Effector memory CD8-positive, alpha-beta T cell (primary cell): ENCODE measurements around the gene CREB3L2.
A peak's percentile ranks its signal among the peaks of the same experiment; 100 is the strongest.

Experiments
- ATAC-seq: fragments of 150-1000 bp; cut with Tn5 transposase; replicated peaks from 2 replicates; pipeline ENCODE4 v1.10.0; 2021; ENCODE audit warnings: mild to moderate bottlenecking, moderate library complexity
- DNase-seq, 3 experiments: peaks; one replicate each; pipeline ENCODE4 v3.0.0; 2021
- H3K27ac Mint-ChIP-seq, 2 donors: one replicate each; pipeline ENCODE4 v1.8.0; 2022; ENCODE audit warnings: mild to moderate bottlenecking in 2 of 2, mixed read lengths in 2 of 2, moderate library complexity in 2 of 2
- H3K27me3 Mint-ChIP-seq, 2 donors: one replicate each; pipeline ENCODE4 v1.8.0; 2022; ENCODE audit warnings: mixed read lengths in 2 of 2
- H3K36me3 Mint-ChIP-seq: one replicate; pipeline ENCODE4 v1.8.0; 2022; ENCODE audit warnings: mild to moderate bottlenecking, moderate library complexity, mixed read lengths; ENCODE audit not compliant: insufficient read depth
- H3K4me1 Mint-ChIP-seq, 2 donors: one replicate each; pipeline ENCODE4 v1.8.0; 2022; ENCODE audit warnings: low read depth in 2 of 2, mixed read lengths in 2 of 2
- H3K4me3 Mint-ChIP-seq, 2 donors: one replicate each; pipeline ENCODE4 v1.8.0; 2022; ENCODE audit warnings: mild to moderate bottlenecking in 2 of 2, mixed read lengths in 2 of 2, moderate library complexity in 2 of 2
- H3K9me3 Mint-ChIP-seq, 2 donors: one replicate each; pipeline ENCODE4 v1.8.0; 2022; ENCODE audit warnings: mixed read lengths in 2 of 2

CREB3L2 gene

DNA sequence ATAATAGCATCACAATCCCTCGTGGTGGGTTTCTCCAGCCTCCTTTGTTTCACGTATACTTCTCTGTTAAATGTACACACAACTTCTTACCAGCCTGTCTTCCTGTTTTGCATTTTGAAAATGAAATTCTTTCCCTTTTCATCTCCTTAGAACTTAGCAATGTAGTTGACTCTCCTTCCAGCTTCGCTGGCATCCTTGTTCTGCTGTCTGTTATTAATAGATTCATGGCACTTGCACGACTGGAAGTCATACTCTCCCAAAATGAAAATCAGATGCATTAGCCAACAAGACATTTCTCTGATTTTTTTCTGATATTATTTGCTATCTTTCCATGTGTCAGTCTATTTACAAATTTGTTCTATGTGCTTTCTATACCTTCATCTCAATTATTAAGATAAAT is 3.0 kb upstream of the CREB3L2 start:
- Mint-ChIP-seq H3K27me3 (peaks cover 7% of the 10 kb centered on the region in 2 donors), H3K9me3 (no peaks in the 10 kb centered on the region), H3K4me3 (no peak overlapping the region), H3K36me3 (peaks cover 15% of the 10 kb centered on the region), H3K4me1 (peaks cover 14 to 15% of the 10 kb centered on the region in 2 donors), H3K27ac (no peak overlapping the region)
- ATAC-seq, result no peak
- DNase-seq, result no peak

DNA sequence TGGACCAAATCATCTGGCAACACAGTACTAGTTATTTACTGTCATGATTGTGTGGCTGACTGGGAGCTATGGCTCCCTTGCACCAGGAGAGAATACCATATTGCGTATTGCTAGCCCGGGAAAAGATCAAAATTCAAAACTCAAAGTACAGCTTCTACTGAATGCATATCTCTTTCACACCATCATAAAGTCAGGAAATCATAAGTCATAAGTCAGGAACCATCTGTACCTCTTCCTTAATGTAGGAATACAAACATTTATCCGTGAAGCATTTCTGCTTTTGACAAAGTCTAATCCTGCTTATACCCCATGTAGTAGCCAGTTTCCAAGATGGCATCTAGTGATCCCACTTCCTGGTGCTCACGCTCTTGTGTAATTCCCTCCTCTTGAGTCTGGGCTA is 2.2 kb upstream of the CREB3L2 start:
- H3K27ac Mint-ChIP-seq, result no peak overlapping the region
- H3K9me3 Mint-ChIP-seq, result no peaks in the 10 kb centered on the region
- peaks cover 19 to 20% of the 10 kb centered on the region in 2 donors for H3K4me1 Mint-ChIP-seq
- H3K4me3 Mint-ChIP-seq, result no peak overlapping the region
- H3K27me3 Mint-ChIP-seq, result no peaks in the 10 kb centered on the region
- ATAC-seq, result no peak
- H3K36me3 Mint-ChIP-seq, result peaks cover 15% of the 10 kb centered on the region
- DNase-seq, result no peak

DNA sequence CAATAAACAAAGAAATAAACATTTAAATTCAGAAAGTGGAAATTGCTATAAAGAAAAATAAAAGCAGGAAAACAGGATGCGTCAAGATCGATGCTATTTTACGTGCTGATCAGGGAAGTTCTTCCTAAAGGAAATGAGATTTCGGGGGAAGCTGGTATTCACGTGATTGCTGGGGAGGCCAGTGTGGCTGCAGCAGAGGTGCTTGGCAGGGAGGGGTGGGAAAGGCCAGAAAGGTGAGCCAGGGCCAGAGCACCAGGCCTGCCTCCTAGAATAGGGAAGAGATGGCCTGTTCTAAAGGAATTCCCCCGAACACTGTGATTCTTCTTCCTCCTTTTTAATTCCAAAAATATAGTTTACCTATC is 923 bp upstream of the CREB3L2 start:
- Mint-ChIP-seq H3K27ac (peak overlapping the region; percentile 95 to 97), H3K27me3 (no peaks in the 10 kb centered on the region), H3K36me3 (peaks cover 15% of the 10 kb centered on the region), H3K4me3 (peak overlapping the region; percentile 89 to 98), H3K4me1 (peaks cover 19 to 21% of the 10 kb centered on the region in 2 donors), H3K9me3 (no peaks in the 10 kb centered on the region)
- ATAC-seq (no peak), DNase-seq (no peak)

DNA sequence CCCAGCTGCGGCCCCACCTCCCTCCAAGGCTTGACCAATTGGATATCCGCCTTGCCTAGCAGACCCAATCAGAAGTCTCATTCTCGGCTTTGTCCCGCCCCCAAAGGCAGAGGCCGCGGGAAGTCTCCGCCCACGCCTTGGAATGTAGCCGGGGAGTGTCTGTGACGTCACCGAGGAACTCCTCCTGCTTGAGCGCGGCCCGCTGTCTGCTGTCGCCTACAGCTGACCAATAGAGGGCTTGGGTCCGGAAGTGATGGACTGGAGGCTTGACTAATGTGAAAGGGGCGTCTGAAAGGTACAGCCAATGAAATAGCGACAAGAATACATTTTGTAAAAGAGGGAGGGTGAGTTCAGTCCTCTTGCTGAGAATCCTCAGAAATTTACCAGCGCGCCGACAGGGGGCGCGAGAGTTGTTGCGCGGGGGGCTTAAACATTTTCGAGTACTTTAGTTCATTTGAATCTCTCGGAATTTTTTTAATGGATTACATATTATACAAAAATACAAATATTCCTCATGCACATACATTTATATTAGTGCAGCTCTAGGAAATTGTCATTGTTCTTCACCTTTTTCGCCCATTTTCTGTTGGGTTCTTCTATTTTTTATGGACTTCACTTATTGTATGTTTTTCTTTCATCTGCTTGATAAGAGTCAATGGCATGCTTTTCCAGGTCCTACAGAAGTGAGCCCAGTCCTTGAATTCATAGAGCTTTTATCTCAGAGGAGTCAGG is 376 bp upstream of the CREB3L2 start:
- peaks cover 15% of the 10 kb centered on the region for H3K36me3 Mint-ChIP-seq
- peak; percentile 99 for DNase-seq
- peak overlapping the region; percentile 95 to 97 for H3K27ac Mint-ChIP-seq
- no peaks in the 10 kb centered on the region for H3K9me3 Mint-ChIP-seq
- H3K4me3 Mint-ChIP-seq, result peak overlapping the region; percentile 89 to 98
- H3K27me3 Mint-ChIP-seq, result no peaks in the 10 kb centered on the region
- H3K4me1 Mint-ChIP-seq, result peaks cover 19 to 21% of the 10 kb centered on the region in 2 donors
- ATAC-seq, result peak; percentile 88

DNA sequence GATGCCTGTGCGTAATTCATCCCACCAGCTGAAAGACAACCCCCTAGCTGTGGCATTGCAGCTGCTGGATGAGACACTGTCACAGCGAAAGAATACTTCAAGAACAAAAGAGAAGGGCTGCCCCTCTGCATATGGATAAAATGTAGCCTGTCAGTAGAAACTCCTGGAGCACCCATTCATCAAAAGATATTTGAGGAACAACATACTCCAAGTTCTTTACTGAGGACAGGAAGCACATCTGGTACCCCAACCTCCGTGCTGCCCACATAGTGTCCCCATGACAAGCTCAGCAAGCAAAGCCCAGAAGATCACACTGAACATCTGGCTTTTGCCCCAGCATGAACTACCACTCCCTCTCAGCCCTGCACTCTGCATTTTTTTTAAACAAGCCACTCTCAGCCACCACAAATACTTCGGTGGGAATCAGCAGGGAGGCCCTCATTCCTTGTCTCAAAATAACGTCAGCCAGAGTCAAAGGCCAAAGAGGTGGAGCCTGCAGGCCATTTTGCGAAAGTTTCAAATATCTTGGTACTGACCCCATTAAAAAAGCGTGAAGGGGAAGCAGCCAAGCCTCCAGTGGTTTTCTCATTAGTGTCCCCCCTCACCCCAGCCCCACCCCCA is 1.7 kb downstream of the CREB3L2 start:
- Mint-ChIP-seq H3K27ac (peak overlapping the region; percentile 54 to 95), H3K4me1 (peaks cover 30 to 31% of the 10 kb centered on the region in 2 donors), H3K27me3 (no peaks in the 10 kb centered on the region), H3K36me3 (peaks cover 15% of the 10 kb centered on the region), H3K9me3 (no peaks in the 10 kb centered on the region), H3K4me3 (peak overlapping the region; percentile 89 to 98)
- no peak for DNase-seq
- ATAC-seq, result no peak

DNA sequence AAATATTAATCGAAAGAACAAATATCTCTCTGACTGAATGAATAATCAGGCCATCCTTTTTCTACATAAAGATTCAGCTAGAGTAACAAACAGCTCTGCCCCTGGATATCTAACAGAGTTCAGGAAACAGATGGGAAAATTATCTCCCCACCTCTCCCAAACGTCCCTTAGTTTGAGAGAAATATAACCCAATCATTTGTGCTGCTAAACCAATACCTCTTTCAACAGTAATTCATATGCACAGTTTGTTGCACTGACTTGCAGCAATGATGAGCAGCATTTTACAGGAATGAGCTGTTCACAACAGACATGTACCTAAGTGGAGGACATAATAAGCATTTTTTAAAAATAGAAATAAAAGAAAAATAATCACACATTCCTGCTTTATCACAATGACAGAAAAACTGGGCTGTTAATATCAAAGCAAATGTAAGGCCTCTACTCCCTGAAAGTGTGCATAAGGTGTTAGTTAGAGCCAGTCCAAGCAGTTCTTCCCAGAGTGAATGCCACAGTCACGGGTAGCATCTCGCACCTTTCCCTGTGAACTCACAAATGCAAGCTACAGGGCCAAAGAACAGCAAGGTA is 2.3 kb downstream of the CREB3L2 start:
- no peak for ATAC-seq
- peaks cover 30 to 31% of the 10 kb centered on the region in 2 donors for H3K4me1 Mint-ChIP-seq
- H3K27ac Mint-ChIP-seq, result peak overlapping the region in 1 of 2 donors; percentile 54

DNA sequence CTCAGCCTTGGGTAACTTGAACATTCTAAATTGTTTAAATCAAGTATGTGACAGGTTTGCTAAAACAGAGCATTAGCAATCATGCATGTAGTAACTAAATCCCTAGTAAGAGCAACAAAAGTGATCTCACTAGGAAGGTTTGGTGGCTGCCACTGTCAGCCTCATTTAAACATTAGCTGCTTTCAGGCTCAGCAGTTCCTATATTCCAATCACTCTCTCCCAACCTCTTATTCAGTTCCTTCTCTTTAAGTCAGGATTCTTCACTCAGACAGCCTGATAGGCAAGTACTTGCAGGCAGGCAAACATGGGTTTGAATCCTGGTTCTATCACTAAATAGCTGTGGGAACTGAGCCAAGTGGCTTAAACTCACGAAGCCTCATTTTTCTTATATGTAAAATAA is 3.6 kb downstream of the CREB3L2 start:
- H3K36me3 Mint-ChIP-seq, result peaks cover 15% of the 10 kb centered on the region
- no peak overlapping the region for H3K27ac Mint-ChIP-seq
- H3K9me3 Mint-ChIP-seq, result no peaks in the 10 kb centered on the region
- no peak overlapping the region for H3K4me3 Mint-ChIP-seq
- no peak for DNase-seq
- H3K4me1 Mint-ChIP-seq, result peaks cover 33 to 37% of the 10 kb centered on the region in 2 donors
- ATAC-seq, result no peak
- no peaks in the 10 kb centered on the region for H3K27me3 Mint-ChIP-seq

More for the DNA sequence above, 2.3 kb downstream of the CREB3L2 start:
- Mint-ChIP-seq H3K27me3 (no peaks in the 10 kb centered on the region), H3K36me3 (peaks cover 15% of the 10 kb centered on the region), H3K9me3 (no peaks in the 10 kb centered on the region), H3K4me3 (peak overlapping the region in 1 of 2 donors; percentile 98)
- no peak for DNase-seq

DNA sequence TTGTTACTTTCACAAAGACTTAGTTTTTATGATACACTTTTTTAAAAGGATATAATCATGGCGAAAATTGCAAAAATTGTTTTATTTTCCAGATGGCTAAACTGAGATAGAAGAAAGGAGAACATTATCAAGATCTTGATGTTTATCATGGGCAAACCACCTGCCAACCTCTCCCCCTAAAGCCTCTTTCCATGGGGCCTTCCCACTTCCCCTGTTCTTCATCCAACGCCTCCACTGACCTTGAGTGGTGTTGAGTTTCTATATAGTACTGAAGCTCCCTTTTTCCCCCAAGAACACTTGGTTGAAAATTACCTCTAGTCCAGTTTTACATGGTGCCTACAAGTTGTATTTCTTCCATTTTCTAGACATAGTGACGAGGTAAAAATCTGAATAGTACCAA is 5.0 kb downstream of the CREB3L2 start:
- H3K27ac Mint-ChIP-seq, result peak overlapping the region in 1 of 2 donors; percentile 76
- DNase-seq, result no peak
- ATAC-seq, result no peak

DNA sequence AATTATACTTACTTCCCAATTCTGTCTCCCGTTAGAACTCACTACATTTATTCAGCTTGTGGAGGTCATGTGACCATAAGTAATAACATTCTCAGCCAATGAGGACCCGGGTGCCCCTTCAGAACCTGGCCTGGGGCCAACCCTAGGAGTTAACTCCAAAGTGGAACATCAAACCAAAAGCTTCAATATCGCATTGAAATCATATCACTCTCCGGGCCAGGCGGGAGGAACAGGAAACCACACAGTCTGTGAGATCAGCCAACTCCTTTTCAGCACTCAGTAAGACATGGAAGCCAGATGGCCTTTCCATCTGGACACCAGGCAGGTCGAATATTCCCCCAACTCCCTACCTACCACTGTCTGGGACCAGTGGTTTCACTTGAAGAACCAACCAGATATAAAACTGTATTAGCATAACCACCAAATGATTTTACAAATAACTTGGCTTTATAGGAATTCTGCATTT is 5.5 kb downstream of the CREB3L2 start:
- DNase-seq (no peak), ATAC-seq (peak; percentile 26)
- H3K4me1 Mint-ChIP-seq, result peaks cover 47 to 48% of the 10 kb centered on the region in 2 donors
- no peaks in the 10 kb centered on the region for H3K9me3 Mint-ChIP-seq
- peak overlapping the region in 1 of 2 donors; percentile 76 for H3K27ac Mint-ChIP-seq
- no peaks in the 10 kb centered on the region for H3K27me3 Mint-ChIP-seq
- H3K36me3 Mint-ChIP-seq, result peaks cover 8% of the 10 kb centered on the region
- H3K4me3 Mint-ChIP-seq, result peak overlapping the region in 1 of 2 donors; percentile 53

More for the DNA sequence above, 5.0 kb downstream of the CREB3L2 start:
- Mint-ChIP-seq H3K27me3 (no peaks in the 10 kb centered on the region), H3K4me3 (peak overlapping the region in 1 of 2 donors; percentile 53), H3K4me1 (peaks cover 46 to 47% of the 10 kb centered on the region in 2 donors), H3K9me3 (no peaks in the 10 kb centered on the region), H3K36me3 (peaks cover 12% of the 10 kb centered on the region)

DNA sequence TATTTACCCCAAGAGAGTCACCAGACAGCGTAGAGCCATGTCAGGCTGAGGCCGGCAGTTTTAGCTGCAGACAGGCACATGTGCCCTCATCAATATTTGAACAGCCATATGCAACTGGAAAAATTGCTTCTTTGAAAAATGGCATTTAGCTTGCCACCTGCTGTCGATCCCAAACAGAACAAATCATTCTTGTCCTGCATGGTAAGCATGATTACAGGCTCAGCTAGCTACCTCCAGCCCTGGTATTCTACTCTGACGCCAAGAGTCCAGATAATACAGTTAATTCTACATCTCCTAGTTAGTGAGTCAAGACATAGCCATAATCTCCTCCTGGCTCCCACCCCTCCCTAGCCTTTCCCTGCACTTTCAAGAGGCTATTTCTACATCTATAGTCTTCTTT is 7.7 kb downstream of the CREB3L2 start:
- peaks cover 31 to 35% of the 10 kb centered on the region in 2 donors for H3K4me1 Mint-ChIP-seq
- DNase-seq (no peak), ATAC-seq (no peak)
- H3K36me3 Mint-ChIP-seq, result peaks cover 3% of the 10 kb centered on the region
- H3K9me3 Mint-ChIP-seq, result no peaks in the 10 kb centered on the region
- no peak overlapping the region for H3K4me3 Mint-ChIP-seq
- no peaks in the 10 kb centered on the region for H3K27me3 Mint-ChIP-seq
- H3K27ac Mint-ChIP-seq, result peak overlapping the region in 1 of 2 donors; percentile 12

DNA sequence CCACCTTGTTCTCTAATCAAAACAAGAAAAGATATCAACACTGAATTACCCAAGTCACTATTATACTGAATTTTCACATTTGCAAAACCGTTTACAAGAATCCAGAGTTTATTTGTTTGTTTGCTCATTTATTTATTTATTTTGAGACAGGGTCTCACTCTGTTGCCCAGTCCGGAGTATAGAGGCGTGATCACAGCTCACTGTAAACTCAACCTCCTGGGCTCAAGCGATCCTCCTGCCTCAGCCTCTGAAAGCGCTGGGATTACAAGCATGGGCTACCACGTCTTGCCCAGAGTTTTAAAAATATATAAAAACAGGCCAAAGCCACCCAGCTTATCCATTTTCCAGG is 8.5 kb downstream of the CREB3L2 start:
- DNase-seq (no peak), ATAC-seq (no peak)
- H3K27ac Mint-ChIP-seq, result peak overlapping the region; percentile 12 to 56
- peaks cover 26 to 31% of the 10 kb centered on the region in 2 donors for H3K4me1 Mint-ChIP-seq
- H3K27me3 Mint-ChIP-seq, result no peaks in the 10 kb centered on the region
- peaks cover 3% of the 10 kb centered on the region for H3K36me3 Mint-ChIP-seq
- peak overlapping the region in 1 of 2 donors; percentile 13 for H3K4me3 Mint-ChIP-seq
- no peaks in the 10 kb centered on the region for H3K9me3 Mint-ChIP-seq

DNA sequence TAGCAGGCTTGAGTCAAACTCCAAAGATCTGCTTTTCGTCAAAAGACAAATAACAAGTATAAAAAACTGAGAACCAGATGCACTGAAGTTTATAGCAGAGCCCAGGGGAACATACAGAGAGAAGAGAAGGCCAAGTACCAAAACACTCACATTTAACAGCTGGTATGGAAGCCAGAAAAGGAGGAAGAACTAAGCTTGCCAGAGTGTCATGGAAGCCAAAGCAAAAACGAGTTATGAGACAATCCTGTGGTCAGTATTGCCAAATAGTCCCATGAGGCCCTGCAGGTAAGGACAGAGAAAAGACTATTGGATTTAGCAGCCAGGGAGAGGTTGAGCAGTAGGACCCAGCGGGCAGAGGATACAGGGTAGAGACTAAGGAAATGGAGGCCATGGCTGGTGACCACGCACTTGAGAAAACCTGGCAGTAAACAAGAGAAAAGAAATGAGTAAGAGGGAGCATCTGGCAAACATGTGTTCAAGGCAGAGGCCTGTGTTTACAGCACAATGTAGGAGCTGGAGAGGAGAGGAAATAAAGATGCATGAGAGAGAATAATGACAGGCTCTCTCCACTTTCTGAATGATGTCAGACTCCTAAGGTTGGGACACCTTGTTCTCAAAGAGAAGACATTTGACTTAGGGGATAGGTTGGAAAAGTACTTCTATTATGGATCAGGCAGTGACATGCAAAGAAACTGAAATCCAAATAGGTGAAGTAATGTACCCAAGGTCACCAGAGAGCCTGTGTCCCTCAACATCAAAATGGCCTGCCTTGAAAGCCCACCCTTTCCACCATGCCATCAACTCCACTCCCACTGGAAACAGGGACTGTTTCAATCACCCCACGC is 9.1 kb downstream of the CREB3L2 start:
- Mint-ChIP-seq H3K4me1 (peaks cover 26 to 34% of the 10 kb centered on the region in 2 donors), H3K27ac (peak overlapping the region; percentile 30 to 56), H3K9me3 (no peaks in the 10 kb centered on the region), H3K4me3 (peak overlapping the region; percentile 4 to 13), H3K36me3 (peaks cover 3% of the 10 kb centered on the region), H3K27me3 (no peaks in the 10 kb centered on the region)
- DNase-seq (no peak), ATAC-seq (peak; percentile 62)

DNA sequence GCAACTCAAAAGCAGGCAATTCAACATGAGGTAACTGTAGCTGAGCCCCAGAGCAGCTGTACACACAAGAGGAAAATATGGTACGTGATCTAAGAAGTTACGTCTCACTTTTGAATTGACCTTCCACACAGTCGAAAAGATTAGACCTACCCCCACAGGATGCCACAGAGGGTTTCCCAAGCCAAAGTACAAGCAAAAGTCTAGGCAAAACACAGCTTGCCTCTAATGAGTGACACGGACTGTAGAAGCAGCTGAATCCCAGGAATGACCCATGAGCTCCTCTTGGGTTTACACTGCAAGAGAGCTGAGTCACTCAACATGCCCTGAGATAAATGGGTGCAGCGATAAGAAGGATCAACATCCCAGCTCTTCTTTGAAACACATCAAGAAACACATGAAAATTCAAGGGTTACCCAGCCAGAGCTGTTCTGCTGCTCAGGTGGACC is 9.8 kb downstream of the CREB3L2 start:
- peaks cover 3% of the 10 kb centered on the region for H3K36me3 Mint-ChIP-seq
- no peak for DNase-seq
- H3K27ac Mint-ChIP-seq, result peak overlapping the region in 1 of 2 donors; percentile 30
- no peaks in the 10 kb centered on the region for H3K9me3 Mint-ChIP-seq
- peaks cover 26 to 38% of the 10 kb centered on the region in 2 donors for H3K4me1 Mint-ChIP-seq
- no peaks in the 10 kb centered on the region for H3K27me3 Mint-ChIP-seq
- ATAC-seq, result no peak
- H3K4me3 Mint-ChIP-seq, result peak overlapping the region; percentile 4 to 13
